GM12892 (cell line): Measurements from ENCODE around the gene CPA3. TPM values are rescaled to one million over a fixed set of nuclear protein-coding genes. Genes with fewer than 3 reads are reported as not detected.

ENCODE experiments used
- DNase-seq: peaks from one replicate; pipeline ENCODE4 v3.0.0; 2011; ENCODE audit not compliant: insufficient read length
- FAIRE-seq: peaks from 2 replicates; lab custom pipeline; 2011; peaks lifted over from hg19 to GRCh38; lab: Jason Lieb, UNC
- POLR2A ChIP-seq: IDR thresholded peaks from 2 replicates; pipeline ENCODE4 v1.6.1; 2011; ENCODE audit warnings: low read depth, low read length, control low read depth
- POLR2AphosphoS5 ChIP-seq: IDR thresholded peaks from 2 replicates; pipeline ENCODE4 v1.6.1; 2011; ENCODE audit warnings: low read depth, low read length, control low read depth
- TAF1 ChIP-seq: IDR thresholded peaks from 2 replicates; pipeline ENCODE4 v1.6.1; 2011; ENCODE audit warnings: low read depth, mild to moderate bottlenecking, control low read depth, low read length, borderline replicate concordance
- polyA plus RNA-seq: library from polyadenylated mRNA; unstranded; fragments of >200 nt; gene quantifications from one replicate; pipeline ENCODE4 v1.2.1, GENCODE V29; 2012; ENCODE audit warnings: missing spikeins, inconsistent platforms; ENCODE audit not compliant: missing spikeins

Gene CPA3
- polyA plus RNA-seq, result not detected

GRCh38 chr3:148865049-148865448, at the start of gene CPA3:
TSS of gene CPA3 (plus strand) at chr3:148865296. CDS start at chr3:148865308, 12 bp downstream.
- DNase-seq (no peak), FAIRE-seq (no peak)
- TF ChIP-seq POLR2AphosphoS5 (no peak), TAF1 (no peak)

- DNase-seq, result no peak
- no peak for FAIRE-seq
- TF ChIP-seq POLR2AphosphoS5 (no peak), TAF1 (no peak), POLR2A (no peak)
These were observed 49.6 kb upstream of the CPA3 start for GRCh38 chr3:148815316-148816110.

GRCh38 chr3:148816427-148816826, 48.7 kb upstream of the CPA3 start:
- FAIRE-seq, result no peak
- DNase-seq, result no peak

GRCh38 chr3:148816981-148817525, 48.0 kb upstream of the CPA3 start:
- DNase-seq (no peak), FAIRE-seq (no peak)
- TF ChIP-seq POLR2A (no peak), TAF1 (no peak), POLR2AphosphoS5 (no peak)

More at GRCh38 chr3:148816427-148816826, 48.7 kb upstream of the CPA3 start:
- no peak for TF ChIP-seq POLR2A
- no peak for TF ChIP-seq POLR2AphosphoS5
- no peak for TF ChIP-seq TAF1

- TF ChIP-seq TAF1 (no peak), POLR2AphosphoS5 (no peak), POLR2A (no peak)
- FAIRE-seq (no peak), DNase-seq (no peak)
These were observed 44.5 kb upstream of the CPA3 start for GRCh38 chr3:148820361-148821245.

- TF ChIP-seq POLR2AphosphoS5 (no peak), POLR2A (no peak), TAF1 (no peak)
- no peak for FAIRE-seq
- DNase-seq, result no peak
These were observed 42.1 kb upstream of the CPA3 start for GRCh38 chr3:148823026-148823425.

- FAIRE-seq (no peak), DNase-seq (no peak)
- no peak for TF ChIP-seq POLR2AphosphoS5
- TF ChIP-seq POLR2A, result no peak
- no peak for TF ChIP-seq TAF1
These were observed 39.6 kb upstream of the CPA3 start for GRCh38 chr3:148825476-148825875.

GRCh38 chr3:148827585-148827984, 37.5 kb upstream of the CPA3 start, which contains the start of gene CPB1:
TSS of gene CPB1 (plus strand) at chr3:148827811. CDS start at chr3:148827824, 13 bp downstream.
- TF ChIP-seq POLR2A, result no peak
- TF ChIP-seq TAF1, result no peak
- TF ChIP-seq POLR2AphosphoS5, result no peak
- DNase-seq (no peak), FAIRE-seq (no peak)

GRCh38 chr3:148828136-148828690, 36.9 kb upstream of the CPA3 start:
- FAIRE-seq (no peak), DNase-seq (no peak)
- TF ChIP-seq POLR2AphosphoS5 (no peak), POLR2A (no peak), TAF1 (no peak)

- FAIRE-seq (no peak), DNase-seq (no peak)
- TF ChIP-seq TAF1 (no peak), POLR2AphosphoS5 (no peak), POLR2A (no peak)
These were observed 35.2 kb upstream of the CPA3 start for GRCh38 chr3:148829926-148830325.

GRCh38 chr3:148833223-148833622, 31.9 kb upstream of the CPA3 start:
- FAIRE-seq (no peak), DNase-seq (no peak)
- TF ChIP-seq POLR2AphosphoS5 (no peak), POLR2A (no peak), TAF1 (no peak)
